NCI-H2171 (cell line): ENCODE data around the gene GLS.
A peak's percentile ranks its signal among the peaks of the same experiment; 100 is the strongest.
"Not testable (repeated sequence)": the region's sequence is repeated elsewhere in the genome, so short reads cannot be mapped to it uniquely, and the experiment has no call there.

Experiments used
- DNase-seq: peaks from one replicate; lab custom pipeline; 2025; lab: John Stamatoyannopoulos, UW

GLS gene

GRCh38 chr2:190856985-190857384, 23.6 kb upstream of the GLS start:
- no peak for DNase-seq

- no peak for DNase-seq
Measured at GRCh38 chr2:190858817-190859216, 21.8 kb upstream of the GLS start.

GRCh38 chr2:190859347-190860297, 21.0 kb upstream of the GLS start:
- no peak for DNase-seq

- DNase-seq = no peak
Measured at GRCh38 chr2:190860985-190861680, 19.5 kb upstream of the GLS start.

GRCh38 chr2:190862128-190862527, 18.5 kb upstream of the GLS start:
- not testable (repeated sequence) for DNase-seq

- DNase-seq = no peak
Measured at GRCh38 chr2:190862571-190862991, 18.0 kb upstream of the GLS start.

- DNase-seq = no peak
Measured at GRCh38 chr2:190863946-190864345, 16.7 kb upstream of the GLS start.

- no peak for DNase-seq
Measured at GRCh38 chr2:190864375-190864774, 16.2 kb upstream of the GLS start.

GRCh38 chr2:190867212-190867611, 13.4 kb upstream of the GLS start:
- no peak for DNase-seq

- no peak for DNase-seq
Measured at GRCh38 chr2:190867832-190868231, 12.8 kb upstream of the GLS start.

GRCh38 chr2:190869721-190870120, 10.9 kb upstream of the GLS start:
- no peak for DNase-seq

GRCh38 chr2:190873451-190873850, 7.2 kb upstream of the GLS start:
- DNase-seq = not testable (repeated sequence)

- DNase-seq = no peak
Measured at GRCh38 chr2:190875891-190876290, 4.7 kb upstream of the GLS start.

- DNase-seq = no peak
Measured at GRCh38 chr2:190876631-190877030, 4.0 kb upstream of the GLS start.

- DNase-seq = no peak
Measured at GRCh38 chr2:190877436-190877835, 3.2 kb upstream of the GLS start.

GRCh38 chr2:190879474-190880377, 895 bp upstream of the GLS start:
- peak; percentile 3 for DNase-seq

- no peak for DNase-seq
Measured at GRCh38 chr2:190881084-190881597, 520 bp downstream of the GLS start.

- DNase-seq = peak; percentile 73
Measured at GRCh38 chr2:190881598-190882410, 1.2 kb downstream of the GLS start.

- DNase-seq = no peak
Measured at GRCh38 chr2:190882411-190882766, 1.8 kb downstream of the GLS start.

GRCh38 chr2:190882856-190883582, 2.4 kb downstream of the GLS start:
- no peak for DNase-seq
